A673 (cell line): ENCODE measurements around the gene BCAR3. TPM values are rescaled to one million over a fixed set of nuclear protein-coding genes. Genes with fewer than 3 reads are reported as not detected.
"Not testable (repeated sequence)": the region's sequence is repeated elsewhere in the genome, so short reads cannot be mapped to it uniquely, and the experiment has no call there.

ENCODE experiments used
- BruUV-seq: library from RNA; stranded (reverse); fragments of 400-500 nt; replicated peaks from 2 replicates; lab custom pipeline; 2021; lab: Mats Ljungman, UMichigan
- CTCF ChIA-PET: fragments of 300-600 bp; sonication (Branson Sonifier 250); formaldehyde crosslinking; loops from one replicate; lab custom pipeline; 2022; ENCODE audit warnings: antibody characterized with exemption; lab: Charles Lee
- POLR2A ChIA-PET: fragments of 300-600 bp; sonication (Branson Sonifier 250); formaldehyde crosslinking; loops from one replicate; lab custom pipeline; 2022; ENCODE audit warnings: antibody characterized with exemption; ENCODE audit not compliant: low non-redundant PET; lab: Charles Lee
- DNase-seq: peaks from one replicate; pipeline ENCODE4 v3.0.0-alpha.2; 2015; ENCODE audit warnings: low spot score
- H3K27ac ChIP-seq: fragments of 200-600 bp; sonication (generic); 2 replicates; pipeline ENCODE4 v1.5.1; 2016; ENCODE audit warnings: mixed run types, low read depth, mild to moderate bottlenecking, mixed read lengths, antibody characterized with exemption, low read length; ENCODE audit not compliant: poor library complexity, severe bottlenecking
- H3K27me3 ChIP-seq: fragments of 200-600 bp; sonication (generic); replicated peaks from 2 replicates; pipeline ENCODE4 v1.6.1; 2017; ENCODE audit warnings: mixed run types, low read depth, mild to moderate bottlenecking, mixed read lengths, antibody characterized with exemption, low read length; ENCODE audit not compliant: insufficient read depth, poor library complexity
- H3K36me3 ChIP-seq: fragments of 200-600 bp; sonication (generic); 2 replicates; pipeline ENCODE4 v1.6.1; 2016; ENCODE audit warnings: mixed run types, mild to moderate bottlenecking, mixed read lengths, antibody characterized with exemption, low read length; ENCODE audit not compliant: insufficient read depth, poor library complexity, severe bottlenecking
- H3K4me1 ChIP-seq: fragments of 200-600 bp; sonication (generic); 2 replicates; pipeline ENCODE4 v1.6.1; 2017; ENCODE audit warnings: mixed run types, mild to moderate bottlenecking, mixed read lengths, antibody characterized with exemption, low read length; ENCODE audit not compliant: insufficient read depth, poor library complexity, severe bottlenecking
- H3K4me3 ChIP-seq: fragments of 200-600 bp; sonication (generic); 2 replicates; pipeline ENCODE4 v1.5.1; 2016; ENCODE audit warnings: low read depth, mixed run types, mild to moderate bottlenecking, mixed read lengths, low read length; ENCODE audit not compliant: poor library complexity, severe bottlenecking
- H3K9me3 ChIP-seq: fragments of 200-600 bp; sonication (generic); 2 replicates; pipeline ENCODE4 v1.6.1; 2016; ENCODE audit warnings: mixed run types, low read depth, mild to moderate bottlenecking, mixed read lengths, antibody characterized with exemption, low read length; ENCODE audit not compliant: poor library complexity, severe bottlenecking
- CTCF ChIP-seq: fragments of 300-800, 200-600 bp; sonication (generic); conservative IDR thresholded peaks from 2 replicates; pipeline ENCODE4 v1.5.1; 2017; ENCODE audit warnings: low read depth, mild to moderate bottlenecking, antibody characterized with exemption, low read length, moderate library complexity, mixed read lengths
- EZH2 ChIP-seq: fragments of 200-600 bp; sonication (generic); IDR thresholded peaks from 2 replicates; pipeline ENCODE4 v1.6.1; 2017; ENCODE audit warnings: borderline replicate concordance, low read depth, mild to moderate bottlenecking, mixed read lengths, antibody characterized with exemption, low read length; ENCODE audit not compliant: poor library complexity, severe bottlenecking
- intact Hi-C: fragments of 100-400 bp; cut with micrococcal nuclease; formaldehyde crosslinking; loops from one replicate; pipeline ENCODE4 v1.10.0; 2022; ENCODE audit not compliant: unreplicated experiment
- total RNA-seq: library from RNA; stranded (reverse); gene quantifications from 2 replicates; pipeline ENCODE4 v1.2.3, GENCODE V29; 2021

BCAR3 gene
- total RNA-seq, 1 experiment from 2014 or later, result 0.90 TPM

DNA sequence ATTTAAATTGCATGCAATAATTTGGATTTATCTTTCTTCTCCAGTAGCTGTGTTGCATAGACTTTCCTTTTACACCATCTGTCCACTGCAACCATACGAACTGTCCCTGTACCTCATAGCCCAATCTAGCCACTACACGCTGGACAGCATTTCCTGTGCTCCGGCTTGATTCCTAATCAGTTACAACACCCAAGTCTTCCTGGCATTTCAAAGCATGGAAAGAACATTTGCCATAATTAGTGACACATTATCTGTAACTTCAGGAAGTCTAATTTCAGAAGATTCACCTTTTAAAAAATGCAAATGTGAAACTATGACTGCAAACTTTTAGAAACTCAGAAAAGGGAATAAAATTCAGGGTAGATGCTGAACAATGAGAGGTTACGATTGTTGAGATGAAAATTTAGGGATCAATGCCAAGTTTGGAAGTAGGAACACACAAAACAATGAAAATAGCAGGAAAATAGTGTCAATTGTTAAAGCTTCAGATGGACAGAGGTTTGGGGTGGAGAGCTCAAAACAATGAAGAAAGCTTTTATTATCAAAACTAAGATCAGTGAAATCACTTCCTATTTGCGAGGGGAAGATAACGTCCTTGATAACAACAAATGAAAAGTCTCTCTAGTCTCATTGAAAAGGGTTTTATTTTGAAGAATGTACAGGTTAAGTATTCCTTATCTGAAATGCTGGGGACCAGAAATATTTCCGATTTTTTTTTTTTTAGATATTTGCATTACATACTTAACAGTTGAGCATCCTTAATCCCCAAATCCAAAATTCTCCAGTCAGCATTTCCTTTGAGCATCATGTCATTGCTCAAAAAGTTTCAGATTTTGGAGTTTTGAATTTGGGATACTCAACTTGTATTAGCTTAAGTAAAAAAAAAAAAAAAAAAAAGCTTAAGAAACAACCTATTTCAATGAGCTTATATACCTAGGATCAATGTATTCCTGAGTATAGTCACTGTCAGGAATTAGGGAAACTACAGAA is 126.5 kb downstream of the BCAR3 start:
- TF ChIP-seq EZH2 (no peak), CTCF (no peak)
- peaks cover 7% of the 10 kb centered on the region for H3K36me3 ChIP-seq
- H3K27ac ChIP-seq, result no peak overlapping the region
- no peaks in the 10 kb centered on the region for H3K27me3 ChIP-seq
- ChIA-PET POLR2A (no interaction called here), CTCF (interaction anchor here (0.6 kb wide), 1 partner anchor 13 kb away, joined by 10 read pairs; no protein-coding TSS in a partner anchor)
- DNase-seq, result no peak
- H3K4me3 ChIP-seq, result no peak overlapping the region
- peaks cover 7% of the 10 kb centered on the region for H3K9me3 ChIP-seq
- peaks cover 3% of the 10 kb centered on the region for H3K4me1 ChIP-seq
- no TSS peak for BruUV-seq
- intact Hi-C loops, result no loop called here

GRCh38 chr1:93553886-93554490 is 127.6 kb downstream of the BCAR3 start:
- H3K9me3 ChIP-seq, H3K4me1 ChIP-seq, H3K27me3 ChIP-seq, CTCF ChIA-PET, POLR2A ChIA-PET, intact Hi-C loops, H3K4me3 ChIP-seq, DNase-seq, BruUV-seq, H3K27ac ChIP-seq: not testable (repeated sequence)
- H3K36me3 ChIP-seq, result peaks cover 17% of the 10 kb centered on the region

GRCh38 chr1:93552741-93553455 is 128.7 kb downstream of the BCAR3 start:
- H3K27ac ChIP-seq, result peak overlapping the region; percentile 8

More at GRCh38 chr1:93552741-93553455, 128.7 kb downstream of the BCAR3 start:
- H3K36me3 ChIP-seq, result peaks cover 26% of the 10 kb centered on the region
- DNase-seq, result peak; percentile 67
- ChIA-PET POLR2A (no interaction called here), CTCF (no interaction called here)
- intact Hi-C loops, result no loop called here
- H3K4me3 ChIP-seq, result no peak overlapping the region
- TF ChIP-seq EZH2, result no peak
- TF ChIP-seq CTCF, result no peak
- peaks cover 3% of the 10 kb centered on the region for H3K4me1 ChIP-seq
- H3K27me3 ChIP-seq, result no peaks in the 10 kb centered on the region
- TSS peak; percentile 17 for BruUV-seq
- H3K9me3 ChIP-seq, result peaks cover under 1% of the 10 kb centered on the region
